ENCODE measurements around the gene MEIS1. TPM values are rescaled to one million over a fixed set of nuclear protein-coding genes. Genes with fewer than 3 reads are reported as not detected.

MEIS1 gene
- total and polyA plus RNA-seq, 2 donors (not counting 3 experiments of a cell fraction or from before 2014, with no cell fraction given): 10.0 to 26.5 TPM

DNA sequence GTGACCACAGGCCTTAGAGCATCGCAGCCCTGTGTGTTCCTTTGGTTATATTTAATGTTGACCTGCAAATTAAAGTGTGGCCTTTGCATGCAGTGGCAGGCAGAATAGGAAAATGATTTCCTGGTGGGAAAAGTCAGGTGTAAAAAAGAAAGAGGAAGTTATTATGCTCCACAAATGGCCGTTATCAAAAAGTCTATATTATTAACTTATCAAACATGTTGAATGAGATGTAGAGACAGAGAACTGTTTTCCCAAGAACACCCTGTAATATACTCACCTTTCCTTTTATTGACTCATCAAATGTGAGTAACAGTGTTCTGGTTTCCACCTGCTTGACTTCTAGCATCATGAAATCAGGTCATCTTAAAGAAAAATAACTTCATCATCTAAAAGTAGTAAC is 35.3 kb downstream of the MEIS1 start:
- no peak overlapping the region for H3K4me2 ChIP-seq (ENCODE audit: insufficient read depth, low read length)
- H3K27ac ChIP-seq (ENCODE audit: insufficient read depth, low read depth, low read length): no peak overlapping the region
- ChIA-PET POLR2A (no interaction called here), CTCF (no interaction called here)
- no peaks in the 10 kb centered on the region for H3K9me1 ChIP-seq (replicated peaks; ENCODE audit: control insufficient read depth, extremely low read depth, insufficient read depth, low read length)
- intact Hi-C loops (cut with micrococcal nuclease): no loop called here
- peaks cover 2 to 4% of the 10 kb centered on the region in 2 experiments for H3K36me3 ChIP-seq (ENCODE audit: control insufficient read depth in 2 of 2, extremely low read depth in 1 of 2, insufficient read depth in 2 of 2, low read length in 2 of 2)
- DNase-seq (ENCODE audit: low read depth, low spot score) (no peak), FAIRE-seq (no peak)
- no peak overlapping the region for H3K9ac ChIP-seq (replicated peaks; ENCODE audit: extremely low read depth, insufficient read depth, low read length)
- no TSS peak for BruUV-seq (replicated peaks)
- H4K20me1 ChIP-seq (replicated peaks; ENCODE audit: control insufficient read depth, extremely low read depth, insufficient read depth, low read length): no peaks in the 10 kb centered on the region
- H3K4me1 ChIP-seq (ENCODE audit: control insufficient read depth, extremely low read depth, insufficient read depth, low read length): no peaks in the 10 kb centered on the region
- no peaks in the 10 kb centered on the region for H3K27me3 ChIP-seq (ENCODE audit: control insufficient read depth in 2 of 2, insufficient read depth in 2 of 2, low read length in 2 of 2)
- no peak overlapping the region for H2AFZ ChIP-seq (ENCODE audit: low read depth, low read length)
- TF ChIP-seq, protein P1, sequence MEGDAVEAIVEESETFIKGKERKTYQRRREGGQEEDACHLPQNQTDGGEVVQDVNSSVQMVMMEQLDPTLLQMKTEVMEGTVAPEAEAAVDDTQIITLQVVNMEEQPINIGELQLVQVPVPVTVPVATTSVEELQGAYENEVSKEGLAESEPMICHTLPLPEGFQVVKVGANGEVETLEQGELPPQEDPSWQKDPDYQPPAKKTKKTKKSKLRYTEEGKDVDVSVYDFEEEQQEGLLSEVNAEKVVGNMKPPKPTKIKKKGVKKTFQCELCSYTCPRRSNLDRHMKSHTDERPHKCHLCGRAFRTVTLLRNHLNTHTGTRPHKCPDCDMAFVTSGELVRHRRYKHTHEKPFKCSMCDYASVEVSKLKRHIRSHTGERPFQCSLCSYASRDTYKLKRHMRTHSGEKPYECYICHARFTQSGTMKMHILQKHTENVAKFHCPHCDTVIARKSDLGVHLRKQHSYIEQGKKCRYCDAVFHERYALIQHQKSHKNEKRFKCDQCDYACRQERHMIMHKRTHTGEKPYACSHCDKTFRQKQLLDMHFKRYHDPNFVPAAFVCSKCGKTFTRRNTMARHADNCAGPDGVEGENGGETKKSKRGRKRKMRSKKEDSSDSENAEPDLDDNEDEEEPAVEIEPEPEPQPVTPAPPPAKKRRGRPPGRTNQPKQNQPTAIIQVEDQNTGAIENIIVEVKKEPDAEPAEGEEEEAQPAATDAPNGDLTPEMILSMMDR (IDR thresholded peaks at IDR 0.05; ENCODE audit: extremely low read depth in 1 of 2, insufficient read depth in 1 of 2, low read depth in 1 of 2, low read length in 2 of 2): no peak
- TF ChIP-seq FOS (IDR thresholded peaks at IDR 0.05; ENCODE audit: borderline replicate concordance, insufficient read depth, low read length) (no peak), POLR2AphosphoS5 (IDR thresholded peaks at IDR 0.05; ENCODE audit: insufficient read depth, low read depth, low read length) (no peak), POLR2A (IDR thresholded peaks at IDR 0.05; ENCODE audit: low read depth, low read length) (no peak), MYC (IDR thresholded peaks at IDR 0.05; ENCODE audit: low read depth, low read length) (no peak), EZH2 (IDR thresholded peaks at IDR 0.05; ENCODE audit: borderline replicate concordance, low read depth, low read length, severe bottlenecking) (no peak), GATA2 (IDR thresholded peaks at IDR 0.05; ENCODE audit: insufficient read depth, insufficient read length, low read depth, low read length) (no peak), JUN (IDR thresholded peaks at IDR 0.05; ENCODE audit: borderline replicate concordance, insufficient read depth, insufficient read length, low read depth) (no peak)
- TF ChIP-seq, protein P2, sequence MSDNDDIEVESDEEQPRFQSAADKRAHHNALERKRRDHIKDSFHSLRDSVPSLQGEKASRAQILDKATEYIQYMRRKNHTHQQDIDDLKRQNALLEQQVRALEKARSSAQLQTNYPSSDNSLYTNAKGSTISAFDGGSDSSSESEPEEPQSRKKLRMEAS (IDR thresholded peaks at IDR 0.05; ENCODE audit: insufficient read depth, insufficient read length): no peak
- H3K79me2 ChIP-seq (ENCODE audit: control insufficient read depth, insufficient read depth, low read length): no peaks in the 10 kb centered on the region
- no peaks in the 10 kb centered on the region for H3K9me3 ChIP-seq (replicated peaks; ENCODE audit: control insufficient read depth, insufficient read depth, low read length)
- dilution Hi-C loops (cut with MboI; ENCODE audit: extremely low pct_ligation_motif_present, low sequenced_read_pairs): no loop called here
- H3K4me3 ChIP-seq (replicated peaks in 1 of 3; ENCODE audit: insufficient read depth in 1 of 3, low read depth in 1 of 3, low read length in 3 of 3): no peak overlapping the region

Data from endothelial cell of umbilical vein (primary cell).